ENCODE data around the gene TM9SF4. TPM values are rescaled to one million over a fixed set of nuclear protein-coding genes. Genes with fewer than 3 reads are reported as not detected.

The TM9SF4 gene
- total RNA-seq, 1 donor from 2014 or later = 76.8 TPM

DNA sequence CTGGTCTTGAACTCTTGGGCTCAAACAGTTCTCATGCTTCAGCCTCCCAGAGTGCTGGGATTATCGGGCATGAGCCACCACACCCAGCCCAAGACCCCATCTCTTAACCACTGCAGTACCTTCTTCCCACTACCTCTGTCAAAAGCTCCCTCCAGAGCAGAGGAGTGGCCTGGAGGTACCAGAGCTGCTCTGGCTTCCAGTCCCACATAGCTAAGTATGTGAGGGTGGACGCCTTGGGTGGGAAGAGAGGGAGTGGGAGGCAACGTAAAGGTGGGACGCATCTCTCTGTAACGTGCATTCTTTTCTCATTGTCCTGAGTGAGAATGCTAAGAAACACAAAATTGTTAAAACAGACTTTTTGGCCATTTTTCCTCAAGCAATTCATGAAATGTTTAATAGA lies 24.5 kb downstream of the TM9SF4 start:
- H3K27ac Mint-ChIP-seq (ENCODE audit: unreplicated experiment) = no peak overlapping the region
- DNase-seq (ENCODE audit: low read depth, low spot score) = no peak
- TF ChIP-seq, protein P1, sequence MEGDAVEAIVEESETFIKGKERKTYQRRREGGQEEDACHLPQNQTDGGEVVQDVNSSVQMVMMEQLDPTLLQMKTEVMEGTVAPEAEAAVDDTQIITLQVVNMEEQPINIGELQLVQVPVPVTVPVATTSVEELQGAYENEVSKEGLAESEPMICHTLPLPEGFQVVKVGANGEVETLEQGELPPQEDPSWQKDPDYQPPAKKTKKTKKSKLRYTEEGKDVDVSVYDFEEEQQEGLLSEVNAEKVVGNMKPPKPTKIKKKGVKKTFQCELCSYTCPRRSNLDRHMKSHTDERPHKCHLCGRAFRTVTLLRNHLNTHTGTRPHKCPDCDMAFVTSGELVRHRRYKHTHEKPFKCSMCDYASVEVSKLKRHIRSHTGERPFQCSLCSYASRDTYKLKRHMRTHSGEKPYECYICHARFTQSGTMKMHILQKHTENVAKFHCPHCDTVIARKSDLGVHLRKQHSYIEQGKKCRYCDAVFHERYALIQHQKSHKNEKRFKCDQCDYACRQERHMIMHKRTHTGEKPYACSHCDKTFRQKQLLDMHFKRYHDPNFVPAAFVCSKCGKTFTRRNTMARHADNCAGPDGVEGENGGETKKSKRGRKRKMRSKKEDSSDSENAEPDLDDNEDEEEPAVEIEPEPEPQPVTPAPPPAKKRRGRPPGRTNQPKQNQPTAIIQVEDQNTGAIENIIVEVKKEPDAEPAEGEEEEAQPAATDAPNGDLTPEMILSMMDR (conservative IDR thresholded peaks at IDR 0.05) = no peak
- H3K36me3 Mint-ChIP-seq (ENCODE audit: low read depth) = no peaks in the 10 kb centered on the region
- H3K4me1 Mint-ChIP-seq = peaks cover 4% of the 10 kb centered on the region
- H3K4me3 Mint-ChIP-seq = no peak overlapping the region
- no peaks in the 10 kb centered on the region for H3K9me3 Mint-ChIP-seq
- H3K27me3 Mint-ChIP-seq (ENCODE audit: low read depth) = no peaks in the 10 kb centered on the region

DNA sequence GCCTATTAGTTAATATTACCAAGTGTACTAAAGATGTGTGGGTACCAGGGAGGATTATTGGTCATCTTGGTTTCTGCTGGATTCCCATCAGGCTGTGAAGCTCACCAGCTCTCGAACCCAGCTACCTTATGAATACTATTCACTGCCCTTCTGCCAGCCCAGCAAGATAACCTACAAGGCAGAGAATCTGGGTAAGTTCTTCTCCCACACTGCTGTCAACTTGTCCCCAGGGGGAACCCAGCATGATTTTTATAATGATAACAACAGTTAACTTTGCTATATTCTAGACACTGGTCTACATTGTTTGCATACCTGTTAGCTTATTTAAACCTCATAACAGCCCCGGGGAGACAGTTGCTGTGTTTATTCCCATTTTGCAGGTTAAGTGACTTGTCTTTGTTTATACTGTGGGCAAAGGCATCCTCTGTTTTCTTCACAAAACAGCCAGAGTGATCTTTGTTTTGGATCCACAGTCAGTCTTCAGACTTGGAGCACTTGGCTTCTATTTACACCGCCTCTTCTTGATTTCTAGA lies 26.5 kb downstream of the TM9SF4 start:
- H3K36me3 Mint-ChIP-seq (ENCODE audit: low read depth) = peaks cover 7% of the 10 kb centered on the region
- DNase-seq (ENCODE audit: low read depth, low spot score) = no peak
- no peaks in the 10 kb centered on the region for H3K9me3 Mint-ChIP-seq
- no peak overlapping the region for H3K4me3 Mint-ChIP-seq
- H3K27ac Mint-ChIP-seq (ENCODE audit: unreplicated experiment) = no peak overlapping the region
- H3K27me3 Mint-ChIP-seq (ENCODE audit: low read depth) = no peaks in the 10 kb centered on the region
- H3K4me1 Mint-ChIP-seq = peaks cover 4% of the 10 kb centered on the region
- TF ChIP-seq, protein P1 (conservative IDR thresholded peaks at IDR 0.05) = no peak

DNA sequence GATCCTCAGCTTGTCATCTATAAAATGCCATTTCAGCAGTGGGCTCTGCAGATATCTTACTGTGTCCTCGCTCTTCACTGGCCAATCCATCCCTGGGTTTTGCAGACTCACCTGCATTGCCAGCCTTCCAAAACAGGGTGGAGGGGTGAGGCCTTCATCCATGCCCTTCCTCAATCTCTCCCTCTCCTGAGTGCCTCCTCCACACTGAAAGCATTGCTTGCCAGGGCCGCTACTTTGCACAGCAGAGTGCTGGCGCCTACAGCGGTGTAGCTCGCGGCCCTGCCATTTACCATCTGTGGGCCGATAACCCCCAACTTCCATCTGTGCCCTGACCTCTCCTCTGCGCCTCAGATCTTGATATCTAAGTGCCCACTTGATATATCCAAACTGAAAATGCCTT lies 29.4 kb downstream of the TM9SF4 start:
- H3K4me3 Mint-ChIP-seq = no peak overlapping the region
- no peaks in the 10 kb centered on the region for H3K4me1 Mint-ChIP-seq

DNA sequence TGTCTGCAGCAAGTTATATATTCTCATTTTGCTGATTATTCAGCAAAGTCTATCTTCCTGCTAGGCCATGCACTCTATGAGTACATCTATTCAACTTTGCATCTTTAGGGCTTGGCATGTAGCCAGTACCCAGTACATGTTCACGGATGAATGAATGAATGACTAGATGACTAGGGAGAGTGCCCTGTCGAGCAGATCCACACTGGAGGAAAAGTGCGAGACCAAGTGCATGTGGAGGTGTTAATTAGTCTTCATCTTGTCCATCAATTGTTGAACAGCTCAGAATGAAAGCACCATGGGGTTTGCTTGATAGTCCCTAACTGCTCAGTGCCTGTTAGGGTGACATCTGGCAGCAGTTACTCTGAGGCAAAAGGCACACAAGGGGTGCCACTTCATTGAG lies 30.4 kb downstream of the TM9SF4 start:
- no peaks in the 10 kb centered on the region for H3K4me1 Mint-ChIP-seq
- H3K27me3 Mint-ChIP-seq (ENCODE audit: low read depth) = no peaks in the 10 kb centered on the region
- TF ChIP-seq, protein P1 (conservative IDR thresholded peaks at IDR 0.05) = no peak
- no peak overlapping the region for H3K27ac Mint-ChIP-seq (ENCODE audit: unreplicated experiment)
- no peak overlapping the region for H3K4me3 Mint-ChIP-seq
- no peaks in the 10 kb centered on the region for H3K9me3 Mint-ChIP-seq
- no peak for DNase-seq (ENCODE audit: low read depth, low spot score)
- peaks cover 20% of the 10 kb centered on the region for H3K36me3 Mint-ChIP-seq (ENCODE audit: low read depth)

More for the DNA sequence above, 29.4 kb downstream of the TM9SF4 start:
- peak overlapping the region; percentile 14 for H3K27ac Mint-ChIP-seq (ENCODE audit: unreplicated experiment)
- H3K27me3 Mint-ChIP-seq (ENCODE audit: low read depth) = no peaks in the 10 kb centered on the region
- no peak for DNase-seq (ENCODE audit: low read depth, low spot score)
- no peaks in the 10 kb centered on the region for H3K9me3 Mint-ChIP-seq
- TF ChIP-seq, protein P1 (conservative IDR thresholded peaks at IDR 0.05) = no peak
- H3K36me3 Mint-ChIP-seq (ENCODE audit: low read depth) = peaks cover 14% of the 10 kb centered on the region

DNA sequence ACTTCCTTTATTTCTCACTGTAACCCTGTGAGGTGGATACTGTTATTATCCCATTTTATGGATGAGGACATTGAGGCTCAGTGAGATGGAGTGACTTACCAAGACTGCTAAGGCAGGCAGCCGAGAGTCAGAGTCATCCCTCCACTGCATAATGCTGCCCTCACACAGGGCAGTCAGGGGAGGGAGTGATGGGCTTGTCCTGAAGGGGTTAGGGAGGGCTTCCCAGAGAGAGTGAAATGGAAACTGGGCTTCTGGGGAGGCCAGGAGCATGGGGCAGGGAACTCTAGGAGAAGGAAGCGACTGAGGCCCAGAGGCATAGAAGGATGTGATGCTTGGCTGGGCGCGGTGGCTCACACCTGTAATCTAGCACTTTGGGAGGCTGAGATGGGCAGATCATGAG lies 31.1 kb downstream of the TM9SF4 start:
- Mint-ChIP-seq H3K9me3 (no peaks in the 10 kb centered on the region), H3K4me1 (no peaks in the 10 kb centered on the region), H3K27me3 (ENCODE audit: low read depth) (no peaks in the 10 kb centered on the region), H3K4me3 (no peak overlapping the region), H3K36me3 (ENCODE audit: low read depth) (peaks cover 27% of the 10 kb centered on the region), H3K27ac (ENCODE audit: unreplicated experiment) (no peak overlapping the region)
- DNase-seq (ENCODE audit: low read depth, low spot score) = no peak
- TF ChIP-seq, protein P1 (conservative IDR thresholded peaks at IDR 0.05) = no peak
